GM08714 (cell line): ENCODE measurements around the gene SLC9C2.

Experiments used
- H3K4me3 ChIP-seq: fragments of 200-500 bp; sonication (Bioruptor generic); 2 replicates; pipeline ENCODE4 v1.5.1; 2014; ENCODE audit warnings: mild to moderate bottlenecking, low read length, inconsistent platforms
- ZNF274 ChIP-seq: IDR thresholded peaks from 2 replicates; pipeline ENCODE4 v1.6.1; 2012; ENCODE audit warnings: mild to moderate bottlenecking, low read depth, low read length

SLC9C2 gene

DNA sequence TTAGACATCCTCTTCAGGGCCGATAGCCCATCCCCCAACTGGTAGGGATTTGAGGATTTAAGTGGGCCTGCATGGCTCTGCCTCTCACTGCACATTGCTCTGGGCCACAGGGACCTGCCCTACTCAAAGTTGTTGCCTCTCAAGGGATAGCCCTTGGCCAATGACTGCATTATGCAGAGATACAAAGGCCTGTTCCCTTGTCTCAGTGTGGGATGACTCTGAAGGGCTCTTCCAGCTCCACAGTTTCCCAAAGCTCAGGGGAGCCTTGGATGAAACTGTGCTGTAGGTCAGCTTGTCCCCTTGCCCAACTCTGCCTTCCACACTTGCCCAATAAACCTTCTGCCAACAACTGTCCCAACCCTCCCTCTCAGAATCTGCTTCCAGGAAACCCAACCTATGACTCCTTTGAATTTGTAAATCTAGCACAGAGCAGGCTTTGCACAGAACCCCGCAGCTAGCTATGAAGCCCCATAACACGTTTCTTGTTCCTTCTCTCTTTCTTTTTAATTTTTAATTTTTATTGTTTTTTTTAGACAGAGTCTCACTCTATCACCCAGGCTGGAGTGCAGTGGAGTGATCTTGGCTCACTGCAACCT lies 42.5 kb downstream of the SLC9C2 start:
- no peak overlapping the region for H3K4me3 ChIP-seq
- no peak for TF ChIP-seq ZNF274

DNA sequence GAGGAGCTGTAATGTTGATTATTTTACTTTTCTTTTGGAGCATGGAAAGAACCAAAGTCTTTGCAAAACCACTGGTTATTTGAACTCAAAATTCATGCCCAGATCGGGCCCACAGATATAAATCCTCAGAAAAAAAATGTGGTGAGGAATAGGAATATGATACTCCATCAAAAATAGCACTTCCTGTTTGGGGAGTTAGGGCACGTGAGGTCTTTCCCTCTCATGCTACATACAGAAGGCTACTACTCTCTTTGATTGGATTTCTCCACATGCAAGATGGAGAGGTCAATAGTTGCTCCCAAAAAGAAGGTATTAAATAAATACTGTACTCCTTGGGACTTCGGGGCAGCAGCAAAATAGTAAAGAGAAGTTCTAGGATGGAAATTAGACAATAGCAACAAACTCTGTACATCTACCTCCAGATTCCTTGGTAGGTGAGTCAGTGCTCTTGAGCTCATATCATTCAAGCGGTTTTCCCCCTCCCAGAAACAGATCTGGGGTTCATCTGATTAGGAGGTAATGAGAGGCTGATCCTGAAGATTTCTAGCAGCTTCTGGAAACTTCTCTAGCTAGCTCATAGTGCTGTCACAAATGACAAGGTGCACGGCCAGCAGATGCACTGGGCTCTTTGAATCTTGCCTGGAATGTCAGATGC lies 47.1 kb downstream of the SLC9C2 start:
- no peak overlapping the region for H3K4me3 ChIP-seq
- TF ChIP-seq ZNF274, result no peak

DNA sequence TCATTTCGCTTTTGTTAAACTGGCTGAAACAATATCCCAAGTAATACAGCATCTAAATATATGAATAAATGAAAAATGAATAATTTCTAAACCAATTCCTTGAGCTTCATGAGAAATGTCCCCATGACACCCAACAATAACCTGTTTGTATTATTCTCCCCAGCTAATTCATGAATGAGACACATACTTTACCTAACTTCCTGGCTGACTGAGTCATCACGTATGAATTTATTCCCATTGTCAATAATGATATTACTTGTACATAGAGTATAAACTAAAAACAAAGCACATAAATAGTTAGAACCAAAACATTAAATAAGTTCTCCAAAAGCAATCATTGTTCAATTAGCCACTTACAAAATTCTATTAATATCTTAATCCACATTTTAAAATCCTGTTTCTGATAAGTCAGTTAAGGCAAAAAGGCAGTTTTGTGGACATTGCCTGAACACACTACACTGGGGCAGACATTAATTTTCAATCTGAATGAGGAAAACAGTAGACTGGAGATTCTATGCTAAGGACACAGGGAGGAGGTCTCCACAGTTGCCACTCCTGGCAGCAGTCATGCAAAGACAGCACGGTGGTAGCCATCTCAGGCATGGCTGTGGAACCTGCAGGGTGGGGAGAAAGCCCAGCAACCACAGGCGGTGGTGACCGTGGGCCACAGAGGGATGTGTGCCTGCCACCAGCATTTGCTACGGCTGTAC lies 48.2 kb downstream of the SLC9C2 start:
- H3K4me3 ChIP-seq, result no peak overlapping the region
- TF ChIP-seq ZNF274, result no peak

DNA sequence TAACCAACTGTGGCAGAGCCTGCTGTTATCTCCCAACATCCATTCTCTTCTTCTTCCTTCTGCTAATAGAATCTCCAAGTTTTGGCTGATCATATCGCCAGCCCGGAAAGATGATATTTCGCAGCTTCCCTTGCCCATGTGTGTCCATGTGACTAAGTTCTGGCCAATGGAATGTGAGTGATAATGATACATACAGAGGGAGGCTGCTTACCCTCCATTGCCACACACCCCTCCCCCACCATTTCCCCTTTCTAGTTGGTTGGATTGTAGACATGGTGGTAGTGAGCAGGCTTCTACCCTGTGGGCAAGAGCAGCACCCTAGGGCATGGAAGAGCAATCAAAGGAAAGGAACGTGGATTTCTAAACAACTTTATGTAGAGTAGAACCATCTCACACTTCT lies 48.8 kb downstream of the SLC9C2 start:
- TF ChIP-seq ZNF274, result no peak

DNA sequence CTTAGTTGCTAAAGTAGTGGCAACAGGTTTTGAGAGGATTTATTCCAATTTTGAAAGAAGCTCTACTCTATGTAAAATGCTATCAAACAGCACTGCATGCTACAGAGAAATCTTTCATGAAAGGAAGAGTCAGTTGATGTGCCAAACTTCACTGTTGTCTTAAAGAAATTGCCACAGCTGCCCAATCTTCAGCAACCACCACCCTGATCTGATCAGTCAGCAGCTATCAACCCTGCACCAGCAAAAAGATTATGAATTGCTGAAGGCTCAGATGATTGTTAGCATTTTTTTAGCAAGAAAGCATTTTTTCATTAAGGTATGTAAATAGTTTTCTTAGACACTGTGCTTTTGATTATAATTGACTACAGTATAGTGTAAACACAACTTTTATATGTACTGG lies 49.6 kb downstream of the SLC9C2 start:
- TF ChIP-seq ZNF274, result no peak
- no peak overlapping the region for H3K4me3 ChIP-seq

More for the DNA sequence above, 48.8 kb downstream of the SLC9C2 start:
- H3K4me3 ChIP-seq, result no peak overlapping the region

GRCh38 chr1:173551699-173552098 lies 51.2 kb downstream of the SLC9C2 start:
- TF ChIP-seq ZNF274, result no peak
- H3K4me3 ChIP-seq, result no peak overlapping the region

- TF ChIP-seq ZNF274, result no peak
- no peak overlapping the region for H3K4me3 ChIP-seq
Measured at GRCh38 chr1:173549813-173550212, 53.1 kb downstream of the SLC9C2 start.

- no peak overlapping the region for H3K4me3 ChIP-seq
- TF ChIP-seq ZNF274, result no peak
Measured at GRCh38 chr1:173545688-173546087, 57.2 kb downstream of the SLC9C2 start.

DNA sequence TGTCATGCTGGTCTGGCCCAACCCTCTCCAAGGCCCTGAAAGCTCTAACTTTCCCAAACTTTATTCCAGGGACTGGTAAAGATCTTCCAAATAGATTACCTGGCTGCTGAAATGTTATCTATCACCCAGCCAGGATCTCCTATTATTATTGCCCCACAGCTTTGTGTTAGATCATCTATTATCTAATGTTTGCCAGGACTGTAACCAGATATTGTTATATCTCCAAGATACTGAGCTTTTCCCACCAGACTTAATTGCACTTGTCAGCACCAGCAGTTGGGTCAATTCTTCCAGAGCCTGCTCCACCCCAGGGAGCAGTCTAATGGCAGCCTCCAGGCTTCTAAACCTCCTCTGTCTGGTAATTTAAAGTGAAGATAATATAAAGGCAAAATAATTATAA lies 66.6 kb downstream of the SLC9C2 start:
- TF ChIP-seq ZNF274, result no peak
- no peak overlapping the region for H3K4me3 ChIP-seq

DNA sequence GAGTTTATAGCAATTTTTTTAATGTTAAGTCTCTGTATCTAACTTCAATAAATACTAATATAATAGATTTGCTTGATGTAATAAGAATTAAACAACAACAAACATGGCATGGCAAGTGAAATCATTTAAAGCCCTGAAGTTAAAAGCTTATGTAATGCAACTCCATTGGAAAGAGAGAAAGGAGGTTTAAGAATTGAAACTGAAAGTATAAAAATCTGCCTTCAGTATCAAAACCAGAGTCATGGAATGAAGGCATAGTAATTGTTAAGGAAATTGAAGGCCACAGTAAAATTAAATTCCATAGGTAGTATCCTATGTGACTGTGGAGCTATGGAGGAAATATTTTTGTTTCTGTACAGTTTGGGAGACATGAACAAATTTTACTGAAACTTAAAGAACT lies 70.6 kb downstream of the SLC9C2 start:
- H3K4me3 ChIP-seq, result no peak overlapping the region
- no peak for TF ChIP-seq ZNF274

GRCh38 chr1:173530795-173531693 lies 71.8 kb downstream of the SLC9C2 start:
- TF ChIP-seq ZNF274, result no peak
- H3K4me3 ChIP-seq, result no peak overlapping the region

GRCh38 chr1:173529106-173529505 lies 73.8 kb downstream of the SLC9C2 start:
- no peak for TF ChIP-seq ZNF274
- no peak overlapping the region for H3K4me3 ChIP-seq

DNA sequence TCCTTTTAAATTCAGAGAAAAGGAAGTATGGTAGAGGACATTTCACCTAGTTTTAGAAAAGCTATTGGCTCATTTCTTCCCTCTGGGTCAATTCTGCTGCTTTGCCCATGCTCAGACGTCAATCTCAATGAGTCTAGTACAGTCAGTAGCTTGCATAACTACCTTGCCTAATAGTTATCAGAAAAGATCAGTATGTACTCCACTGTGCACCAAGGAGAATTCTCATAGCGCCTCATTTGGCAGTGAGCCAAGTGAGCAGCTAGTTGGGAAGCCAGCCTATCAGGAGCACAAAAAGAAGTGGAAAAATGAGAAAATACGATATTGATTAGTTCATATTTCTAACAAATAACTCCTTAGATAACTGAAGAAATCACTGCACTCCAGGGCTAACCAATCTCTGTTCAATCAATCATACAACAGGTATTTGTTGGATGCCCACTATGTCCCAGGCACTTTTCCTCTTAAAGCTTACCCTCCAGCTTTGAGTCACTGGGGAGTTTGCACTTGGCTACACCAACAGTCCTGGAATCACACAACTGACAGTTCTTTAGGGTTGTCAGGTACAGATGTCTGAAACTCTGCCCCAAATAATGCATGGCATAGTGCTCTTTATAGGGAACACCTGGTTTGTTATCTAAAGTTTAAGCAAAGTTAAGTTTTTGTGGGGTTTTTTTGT lies 75.6 kb downstream of the SLC9C2 start:
- H3K4me3 ChIP-seq, result no peak overlapping the region
- no peak for TF ChIP-seq ZNF274

- no peak overlapping the region for H3K4me3 ChIP-seq
- TF ChIP-seq ZNF274, result no peak
Measured at GRCh38 chr1:173525926-173526325, 76.9 kb downstream of the SLC9C2 start.
